Uterine smooth muscle cell (primary cell): ENCODE data around the gene NAT8L. TPM values are rescaled to one million over a fixed set of nuclear protein-coding genes. Genes with fewer than 3 reads are reported as not detected.

Experiments
- total RNA-seq: library from RNA; depleted of rRNA; stranded (reverse); fragments of >200 nt; gene quantifications from 2 replicates; pipeline ENCODE4 v1.2.3, GENCODE V29; 2014

Gene NAT8L, protein sequence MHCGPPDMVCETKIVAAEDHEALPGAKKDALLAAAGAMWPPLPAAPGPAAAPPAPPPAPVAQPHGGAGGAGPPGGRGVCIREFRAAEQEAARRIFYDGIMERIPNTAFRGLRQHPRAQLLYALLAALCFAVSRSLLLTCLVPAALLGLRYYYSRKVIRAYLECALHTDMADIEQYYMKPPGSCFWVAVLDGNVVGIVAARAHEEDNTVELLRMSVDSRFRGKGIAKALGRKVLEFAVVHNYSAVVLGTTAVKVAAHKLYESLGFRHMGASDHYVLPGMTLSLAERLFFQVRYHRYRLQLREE
- under 0.01 and 0.12 TPM in 2 replicates for total RNA-seq

DNA sequence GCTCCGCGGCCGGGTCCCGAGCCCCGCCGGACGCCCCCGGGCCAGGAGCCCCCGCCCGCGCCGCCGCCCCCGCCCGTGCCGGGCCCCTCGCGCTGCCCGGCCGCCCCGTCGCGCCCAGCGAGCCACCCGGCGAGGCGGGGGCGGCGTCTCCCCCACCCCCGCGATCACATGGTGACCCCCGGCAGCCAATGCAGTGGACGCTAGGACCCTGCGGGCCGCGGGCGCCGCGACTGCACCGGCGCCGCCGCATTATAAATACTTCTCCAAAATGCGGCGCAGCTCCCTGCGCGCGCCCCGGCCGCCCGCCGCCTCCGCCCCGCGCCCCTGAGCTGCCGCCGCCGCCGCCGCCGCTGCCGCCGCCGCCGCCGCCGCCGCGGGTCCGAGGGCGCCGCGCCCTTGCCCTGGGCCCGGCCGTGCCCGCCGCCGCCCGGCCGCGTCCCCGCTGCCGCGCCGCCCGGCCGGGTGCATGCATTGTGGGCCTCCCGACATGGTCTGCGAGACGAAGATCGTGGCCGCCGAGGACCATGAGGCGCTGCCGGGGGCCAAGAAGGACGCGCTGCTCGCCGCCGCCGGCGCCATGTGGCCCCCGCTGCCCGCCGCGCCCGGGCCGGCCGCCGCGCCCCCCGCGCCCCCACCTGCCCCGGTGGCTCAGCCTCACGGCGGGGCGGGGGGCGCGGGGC lies at the start of gene NAT8L:
NAT8L (plus strand) TSS at position 282 of the 680 bp plus-strand sequence; CDS start at position 467, 185 bp downstream.

Other genes starting within 250 kb of the NAT8L start
- 81.4 and 96.8 TPM in 2 replicates for gene LETM1, start 203.2 kb upstream of the NAT8L start, total RNA-seq
- gene NSD2, start 187.9 kb upstream of the NAT8L start, total RNA-seq = 89.1 and 144 TPM in 2 replicates
- 12.7 and 15.5 TPM in 2 replicates for gene NELFA, start 50.4 kb upstream of the NAT8L start, total RNA-seq
- 10.2 and 17.7 TPM in 2 replicates for gene HAUS3, start 182.8 kb downstream of the NAT8L start, total RNA-seq
- 1.4 and 2.9 TPM in 2 replicates for gene POLN, start 182.8 kb downstream of the NAT8L start, total RNA-seq
- gene MXD4, start 202.8 kb downstream of the NAT8L start, total RNA-seq = 17.0 and 32.1 TPM in 2 replicates